Adrenal gland (tissue), 5 donors: Measurements from ENCODE around the gene SULT1A2.

Experiments
- CTCF ChIP-seq, 6 experiments: fragments of 450-650 bp in 4 of 6; fragments of 200-600 bp in 2 of 6; sonication (generic) in 1 of 6; IDR thresholded peaks; 1 replicate in 5 of 6; 2 replicates in 1 of 6; pipeline versions ENCODE4 v1.5.1 to v1.8.0; 2016 to 2021; ENCODE audit warnings: antibody characterized with exemption in 6 of 6, mild to moderate bottlenecking in 2 of 6, moderate library complexity in 1 of 6
- POLR2A ChIP-seq, 2 donors: fragments of 450-650 bp; IDR thresholded peaks; one replicate each; pipeline ENCODE4 v1.6.1; 2017; ENCODE audit warnings: antibody characterized with exemption in 2 of 2, mild to moderate bottlenecking in 2 of 2, moderate library complexity in 1 of 2
- donor health status: DM: no; HTN: no; CAD: no.

GRCh38 chr16:28604186-28604565 lies 7.3 kb upstream of the SULT1A2 start:
- TF ChIP-seq POLR2A (IDR thresholded peaks at IDR 0.05) = no peak
- TF ChIP-seq CTCF (IDR thresholded peaks at IDR 0.05) = no peak
